ENCODE measurements around the gene RNPEPL1.
"Not testable (repeated sequence)": the region's sequence is repeated elsewhere in the genome, so short reads cannot be mapped to it uniquely, and the experiment has no call there.

RNPEPL1 gene, protein sequence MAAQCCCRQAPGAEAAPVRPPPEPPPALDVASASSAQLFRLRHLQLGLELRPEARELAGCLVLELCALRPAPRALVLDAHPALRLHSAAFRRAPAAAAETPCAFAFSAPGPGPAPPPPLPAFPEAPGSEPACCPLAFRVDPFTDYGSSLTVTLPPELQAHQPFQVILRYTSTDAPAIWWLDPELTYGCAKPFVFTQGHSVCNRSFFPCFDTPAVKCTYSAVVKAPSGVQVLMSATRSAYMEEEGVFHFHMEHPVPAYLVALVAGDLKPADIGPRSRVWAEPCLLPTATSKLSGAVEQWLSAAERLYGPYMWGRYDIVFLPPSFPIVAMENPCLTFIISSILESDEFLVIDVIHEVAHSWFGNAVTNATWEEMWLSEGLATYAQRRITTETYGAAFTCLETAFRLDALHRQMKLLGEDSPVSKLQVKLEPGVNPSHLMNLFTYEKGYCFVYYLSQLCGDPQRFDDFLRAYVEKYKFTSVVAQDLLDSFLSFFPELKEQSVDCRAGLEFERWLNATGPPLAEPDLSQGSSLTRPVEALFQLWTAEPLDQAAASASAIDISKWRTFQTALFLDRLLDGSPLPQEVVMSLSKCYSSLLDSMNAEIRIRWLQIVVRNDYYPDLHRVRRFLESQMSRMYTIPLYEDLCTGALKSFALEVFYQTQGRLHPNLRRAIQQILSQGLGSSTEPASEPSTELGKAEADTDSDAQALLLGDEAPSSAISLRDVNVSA
- total RNA-seq: 109 reads per million in 2 donors

DNA sequence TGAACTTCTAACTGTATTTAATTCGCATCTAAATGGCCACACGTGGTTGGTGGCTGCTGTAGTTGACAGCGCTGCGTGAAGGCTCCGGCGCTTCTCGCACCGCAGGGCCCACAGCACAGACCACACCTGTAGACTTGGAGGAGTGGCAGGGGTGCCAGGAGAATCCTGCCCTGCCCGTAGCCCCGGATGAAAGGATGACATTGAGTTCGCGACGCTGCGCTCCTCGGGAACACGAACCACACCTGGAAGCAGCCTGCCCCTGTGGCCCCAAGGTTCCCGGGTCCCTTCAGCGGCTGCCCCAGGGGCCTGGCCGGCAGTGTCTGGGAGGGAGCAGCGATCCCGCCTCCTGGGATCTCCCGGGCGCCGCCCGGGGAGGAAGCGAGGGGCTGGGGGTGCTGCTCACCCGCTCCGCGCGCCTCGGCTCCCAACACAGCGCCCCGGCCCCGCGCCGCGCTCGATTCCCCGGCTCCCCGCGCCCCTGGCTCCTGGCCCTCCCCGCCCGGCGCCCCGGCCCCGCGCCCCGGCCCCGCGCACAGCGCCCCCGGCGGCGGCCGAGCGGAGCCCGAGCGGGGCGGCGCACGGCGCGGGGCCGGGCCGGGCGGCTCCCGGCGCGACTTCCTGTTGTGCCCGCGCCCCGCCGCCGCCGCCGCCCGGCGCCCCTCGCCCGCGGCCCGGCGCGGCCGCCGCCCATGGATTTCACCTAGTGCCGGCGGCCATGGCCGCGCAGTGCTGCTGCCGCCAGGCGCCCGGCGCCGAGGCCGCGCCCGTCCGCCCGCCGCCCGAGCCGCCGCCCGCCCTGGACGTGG, at the start of gene RNPEPL1:
TSS of gene RNPEPL1 (plus strand) at position 613 of the 806 bp plus-strand sequence. CDS start at position 716, 103 bp downstream.
- peak in 4 of 5 experiments; percentile 41 to 72 (median 49) for DNase-seq

DNA sequence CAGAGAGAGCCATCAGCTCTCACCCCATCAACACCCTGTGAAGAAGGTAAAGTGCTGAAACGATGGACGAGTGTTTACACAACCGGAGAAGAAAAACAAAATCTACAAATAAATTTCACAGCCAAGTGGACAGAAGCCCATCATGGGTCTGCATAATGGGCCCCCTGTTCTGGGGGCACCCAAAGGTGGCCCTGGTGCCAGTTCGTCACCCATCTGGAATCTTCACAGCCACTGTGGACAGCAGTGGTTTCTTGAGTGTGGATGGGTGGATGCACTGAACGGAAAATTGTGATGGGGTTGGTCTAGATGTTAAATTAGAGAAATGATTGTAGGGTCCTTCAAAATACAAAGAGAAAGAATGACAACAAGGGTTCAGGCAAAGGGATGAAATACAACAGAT, 49.3 kb upstream of the RNPEPL1 start:
- DNase-seq: no peak

DNA sequence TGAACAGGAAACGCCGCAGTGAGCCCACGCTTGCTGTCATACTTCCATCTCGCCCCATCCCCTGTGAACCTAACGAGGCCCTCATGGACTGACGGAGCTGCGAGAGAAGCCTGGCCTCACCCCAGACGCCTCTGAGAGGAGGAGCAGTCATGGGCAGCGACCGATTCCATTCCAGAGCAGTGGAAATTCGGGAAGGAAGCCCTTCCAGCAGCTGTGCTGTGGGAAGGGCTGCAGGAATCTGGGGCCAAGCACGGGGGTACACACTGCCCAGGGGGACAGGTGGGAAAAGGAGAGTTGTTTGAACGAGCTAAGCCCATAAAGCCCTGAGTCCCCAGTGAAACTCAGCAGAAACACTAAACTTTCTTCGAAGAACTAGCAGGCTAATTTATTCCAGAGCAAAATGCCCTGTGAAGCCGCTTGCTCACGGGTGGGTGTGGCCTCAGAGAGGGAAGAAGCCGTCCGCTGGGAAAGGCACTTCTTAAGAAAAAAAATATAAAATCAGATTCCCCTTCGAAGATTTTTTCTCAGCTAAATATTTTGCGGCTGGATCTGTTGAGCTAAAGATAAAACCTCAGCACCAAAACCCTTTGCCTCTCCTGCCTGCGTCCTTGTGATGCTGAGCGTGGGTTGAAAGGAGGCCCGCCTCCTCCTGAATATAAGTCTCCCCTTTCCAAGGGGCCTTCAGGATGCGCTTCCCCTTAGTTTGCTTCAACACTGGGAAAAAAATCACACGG, 48.7 kb upstream of the RNPEPL1 start:
- DNase-seq: no peak

DNA sequence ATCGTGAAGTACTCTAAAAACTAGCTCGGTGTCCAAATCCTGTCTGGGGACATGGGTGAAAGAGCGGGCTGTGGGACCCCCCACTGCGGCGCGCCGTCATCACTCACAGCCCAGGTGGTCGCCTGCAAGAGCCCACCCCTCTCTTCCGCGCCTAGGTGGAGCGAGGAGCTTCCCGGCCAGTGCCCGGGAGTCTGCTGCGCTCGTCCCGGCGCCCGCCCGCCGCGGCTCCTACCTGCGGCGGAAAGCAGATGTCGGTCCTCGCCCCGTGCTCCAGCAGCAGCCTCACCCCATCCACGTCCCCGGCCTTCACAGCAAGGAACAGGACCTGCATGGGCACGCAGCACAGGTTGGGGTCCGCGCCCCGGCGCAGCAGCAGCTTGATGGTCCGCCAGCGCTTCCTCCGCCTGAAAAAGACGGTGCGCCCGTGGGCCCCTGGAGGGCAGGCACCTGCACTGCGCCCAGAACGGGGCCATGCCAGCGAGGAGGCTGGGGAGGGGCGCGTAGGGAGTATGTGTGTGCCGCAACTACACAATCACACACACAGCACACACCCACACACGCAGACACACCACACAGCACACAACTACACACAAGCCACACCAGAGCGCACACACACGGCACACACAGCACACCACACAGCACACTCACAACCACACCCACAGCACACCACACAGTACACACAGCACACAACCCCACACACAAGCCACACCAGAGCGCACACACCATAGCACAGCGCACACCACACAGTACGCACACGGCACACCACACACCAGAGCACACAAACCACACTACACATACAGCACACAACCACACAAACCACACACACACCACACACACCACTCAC, 47.9 kb upstream of the RNPEPL1 start:
- peak in 1 of 5 experiments; percentile 18 for DNase-seq

DNA sequence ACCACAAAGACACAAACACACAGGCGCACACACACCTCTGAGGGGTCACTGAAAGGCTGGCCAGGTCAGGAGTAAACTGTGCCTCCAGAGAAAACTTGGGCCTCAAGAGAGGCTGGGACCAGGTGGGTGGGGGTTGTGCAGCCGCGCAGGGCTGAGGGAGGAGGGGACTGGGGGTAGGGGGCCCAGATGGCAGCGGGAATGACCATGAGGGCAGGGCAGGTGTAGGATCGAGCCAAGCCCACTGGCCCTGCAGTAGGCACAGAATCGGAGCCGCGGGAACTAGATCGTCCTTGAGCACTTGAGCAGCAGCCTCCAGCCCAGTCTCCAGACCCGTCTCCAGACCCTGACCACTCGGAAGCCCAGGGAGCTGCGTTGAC, 47.3 kb upstream of the RNPEPL1 start:
- DNase-seq: no peak

DNA sequence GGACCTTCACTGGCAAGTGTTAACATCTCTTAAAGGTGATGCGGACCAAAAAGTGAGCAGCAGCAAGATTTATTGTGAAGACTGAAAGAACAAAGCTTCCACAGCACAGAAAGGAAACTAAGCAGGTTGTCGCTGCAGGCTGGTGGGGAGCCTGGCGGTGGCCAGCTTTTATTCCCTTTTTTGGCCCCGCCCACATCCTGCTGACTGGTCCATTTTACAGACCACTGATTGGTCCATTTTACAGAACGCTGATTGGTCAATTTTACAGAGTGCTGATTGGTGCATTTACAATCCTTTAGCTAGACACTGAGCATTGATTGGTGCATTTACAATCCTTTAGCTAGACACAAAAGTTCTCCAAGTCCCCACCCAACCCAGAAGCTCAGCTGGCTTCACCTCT, 46.4 kb upstream of the RNPEPL1 start:
- not testable (repeated sequence) for DNase-seq

DNA sequence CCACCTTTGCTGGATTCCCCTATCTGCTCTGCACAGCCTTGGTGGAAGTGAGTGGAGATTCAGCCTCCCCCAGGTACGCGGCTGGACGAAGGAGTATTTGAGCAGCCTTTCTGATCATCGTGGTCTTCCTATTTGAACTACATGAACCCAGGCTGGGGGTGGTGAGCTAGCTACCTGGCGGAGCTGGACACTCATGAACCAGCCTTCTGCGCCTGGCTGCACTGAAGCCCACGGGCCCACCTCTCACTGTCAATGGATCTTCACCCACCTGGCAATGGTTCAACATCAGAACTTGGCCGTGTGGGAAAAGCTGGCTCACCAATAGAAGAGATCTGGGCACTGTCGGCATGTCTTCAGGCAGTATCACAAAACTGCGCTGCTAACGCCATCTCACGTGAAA, 45.9 kb upstream of the RNPEPL1 start:
- DNase-seq: no peak

DNA sequence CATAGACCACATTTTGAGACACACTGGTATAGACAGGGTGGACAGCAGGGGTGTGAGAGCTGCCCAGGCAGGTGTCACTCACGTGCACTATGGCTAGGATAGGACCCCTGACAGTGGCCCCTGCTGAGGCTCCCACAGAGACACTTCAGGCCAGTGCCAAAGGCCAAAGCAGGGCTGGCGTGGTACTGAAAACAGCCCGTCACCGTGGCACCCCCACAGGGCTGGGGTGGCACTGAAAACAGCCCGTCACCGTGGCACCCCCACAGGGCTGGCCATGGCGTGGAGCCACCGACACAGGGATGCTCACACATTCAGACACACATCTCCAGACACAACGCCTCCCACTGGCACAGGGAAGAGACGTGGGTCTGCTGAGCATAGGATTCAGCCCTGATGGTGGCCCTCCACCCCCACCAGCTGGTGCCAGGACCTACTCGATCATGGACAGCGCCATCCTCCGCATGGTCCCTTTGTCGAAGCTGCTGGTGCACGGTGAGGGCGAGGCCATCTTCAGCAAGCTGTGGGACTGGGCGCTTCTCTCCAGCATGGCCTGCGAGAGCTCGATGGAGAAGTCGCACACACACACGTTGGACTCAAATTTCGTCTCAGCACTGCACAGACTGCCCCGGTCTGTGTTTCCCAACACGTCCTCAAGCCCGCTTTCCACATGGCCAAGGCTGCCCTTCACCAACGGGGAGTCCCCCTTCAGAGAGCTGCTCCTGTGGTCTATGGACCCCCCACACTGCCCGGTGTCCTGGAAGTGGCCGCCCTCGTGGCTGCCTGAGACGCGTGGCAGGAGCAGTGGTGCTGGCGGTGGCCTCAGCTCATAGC, 44.6 kb upstream of the RNPEPL1 start:
- no peak for DNase-seq

DNA sequence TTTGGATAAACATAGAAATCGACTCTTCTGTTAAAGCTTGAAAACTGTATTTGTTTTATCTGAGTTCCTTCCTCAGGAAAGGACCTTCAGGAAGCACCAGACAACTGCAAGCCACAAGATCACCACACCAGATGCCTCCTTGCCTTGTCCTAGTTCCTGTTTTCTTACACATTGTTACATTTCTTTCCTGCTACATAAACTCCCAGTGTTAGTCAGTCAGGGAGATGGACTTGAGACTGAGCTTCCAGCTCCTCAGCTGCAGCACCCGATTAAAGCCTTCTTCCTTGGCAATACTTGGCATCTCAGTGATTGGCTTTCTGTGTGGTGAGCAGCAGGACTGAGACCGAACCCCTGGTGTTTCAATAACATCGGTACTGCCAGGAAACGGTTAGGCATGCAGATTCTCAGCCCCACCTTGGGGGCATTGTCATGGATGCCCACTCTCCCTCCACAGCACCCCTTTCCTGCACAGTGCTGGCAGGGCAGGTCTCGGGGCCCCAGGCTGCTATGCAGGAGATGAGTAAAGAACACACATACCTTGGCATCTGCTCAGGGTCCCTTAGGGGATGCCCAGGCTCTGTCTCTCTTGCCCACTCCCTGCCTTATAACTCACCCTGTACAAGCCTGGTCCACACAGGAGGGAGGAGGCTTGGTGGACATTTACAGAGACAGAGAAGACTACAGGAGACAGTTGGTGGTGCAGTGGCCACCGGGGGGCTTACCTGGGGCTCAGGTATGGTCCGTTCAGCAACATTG, 43.1 kb upstream of the RNPEPL1 start:
- DNase-seq: no peak

DNA sequence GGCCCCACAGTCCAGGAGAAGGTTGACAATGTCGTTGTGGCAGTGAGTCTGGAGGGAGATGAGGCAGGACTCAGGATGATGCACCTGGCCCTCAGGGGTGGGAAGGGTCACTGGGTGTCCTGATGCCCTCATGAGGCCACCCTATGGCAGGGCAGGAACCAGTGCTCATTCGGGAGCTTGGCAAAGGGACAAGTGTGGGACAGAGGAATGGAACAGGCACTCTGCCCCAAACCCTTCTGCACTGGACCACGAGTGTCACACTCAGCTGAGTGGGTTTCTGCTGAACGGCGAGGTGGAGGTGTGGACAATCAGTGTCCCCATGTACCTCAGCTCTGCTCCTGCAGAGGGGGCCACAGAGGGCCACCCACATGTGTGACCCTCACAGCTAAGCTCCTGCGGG, 42.5 kb upstream of the RNPEPL1 start:
- no peak for DNase-seq

DNA sequence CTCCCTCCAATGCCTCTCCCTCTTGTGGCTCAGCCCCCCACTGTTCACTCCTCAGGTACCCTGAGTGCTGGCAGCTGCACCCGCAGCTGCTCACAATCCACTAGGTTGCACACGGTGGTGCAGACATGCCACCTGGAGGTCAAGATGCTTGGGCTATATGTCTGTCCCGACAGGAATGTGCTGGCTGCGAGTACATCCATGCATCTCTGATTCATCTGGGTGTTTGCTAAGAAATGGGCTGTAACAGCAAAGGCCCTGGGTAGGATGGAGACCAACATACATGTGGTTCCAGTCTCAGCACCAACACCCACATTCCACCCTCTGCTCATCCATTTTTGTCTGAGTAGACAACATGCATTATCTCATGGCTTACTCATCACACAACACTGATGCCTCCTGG, 41.8 kb upstream of the RNPEPL1 start:
- DNase-seq: no peak

DNA sequence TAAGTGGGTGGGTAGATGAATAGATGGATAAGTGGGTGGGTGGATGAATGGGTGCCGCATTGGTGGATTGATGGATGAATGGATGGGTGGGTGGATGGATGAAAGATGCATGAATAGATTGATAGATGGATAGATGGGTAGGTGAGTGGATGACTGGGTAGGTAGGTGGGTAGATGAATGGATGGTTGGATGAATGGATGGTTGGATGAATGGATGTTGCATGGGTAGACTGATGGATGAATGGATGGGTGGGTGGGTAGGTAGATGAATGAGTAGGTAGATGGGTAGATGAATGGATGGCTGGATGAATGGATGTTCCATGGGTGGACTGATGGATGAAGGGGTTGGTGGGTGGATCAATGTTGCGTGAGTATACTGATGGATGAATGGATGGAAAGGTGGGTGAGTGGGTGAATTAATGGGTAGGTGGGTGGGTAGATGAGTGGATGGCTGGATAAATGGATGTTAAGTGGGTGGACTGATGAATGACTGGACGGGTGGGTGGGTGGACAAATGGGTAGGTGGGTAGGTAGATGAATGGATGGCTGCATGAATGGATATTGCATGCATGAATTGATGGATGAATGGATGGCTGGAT, 41.0 kb upstream of the RNPEPL1 start:
- DNase-seq: no peak

DNA sequence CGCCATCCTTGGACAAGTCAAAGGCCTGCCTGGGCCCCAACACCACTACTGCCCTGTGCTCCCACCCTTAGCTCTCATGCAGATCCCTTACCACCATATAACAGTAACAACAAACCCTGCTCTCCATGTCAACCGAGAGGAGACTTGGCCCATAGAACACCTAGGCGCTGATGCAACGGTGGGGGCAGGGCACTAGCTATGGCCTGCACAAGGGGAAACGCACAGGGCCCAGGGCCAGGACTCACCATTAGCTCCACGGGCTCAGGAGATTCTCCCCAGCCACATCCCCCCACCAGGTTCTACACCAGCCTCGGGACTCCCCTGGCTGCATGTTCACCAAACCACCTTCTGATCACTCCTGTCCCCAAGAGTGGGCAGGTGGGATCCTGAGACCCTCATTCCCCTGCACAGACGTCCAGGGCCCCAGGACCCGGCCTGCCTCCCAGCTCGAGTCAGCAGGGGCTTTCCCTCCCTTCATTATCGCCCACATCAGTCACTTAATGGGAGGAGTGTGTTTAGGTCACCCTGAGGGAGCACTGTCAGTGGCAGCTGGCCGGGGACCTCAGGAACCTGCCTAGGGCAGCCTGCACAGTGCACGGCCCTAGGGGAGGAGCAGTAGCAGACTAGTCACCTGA, 39.8 kb upstream of the RNPEPL1 start:
- DNase-seq: no peak

DNA sequence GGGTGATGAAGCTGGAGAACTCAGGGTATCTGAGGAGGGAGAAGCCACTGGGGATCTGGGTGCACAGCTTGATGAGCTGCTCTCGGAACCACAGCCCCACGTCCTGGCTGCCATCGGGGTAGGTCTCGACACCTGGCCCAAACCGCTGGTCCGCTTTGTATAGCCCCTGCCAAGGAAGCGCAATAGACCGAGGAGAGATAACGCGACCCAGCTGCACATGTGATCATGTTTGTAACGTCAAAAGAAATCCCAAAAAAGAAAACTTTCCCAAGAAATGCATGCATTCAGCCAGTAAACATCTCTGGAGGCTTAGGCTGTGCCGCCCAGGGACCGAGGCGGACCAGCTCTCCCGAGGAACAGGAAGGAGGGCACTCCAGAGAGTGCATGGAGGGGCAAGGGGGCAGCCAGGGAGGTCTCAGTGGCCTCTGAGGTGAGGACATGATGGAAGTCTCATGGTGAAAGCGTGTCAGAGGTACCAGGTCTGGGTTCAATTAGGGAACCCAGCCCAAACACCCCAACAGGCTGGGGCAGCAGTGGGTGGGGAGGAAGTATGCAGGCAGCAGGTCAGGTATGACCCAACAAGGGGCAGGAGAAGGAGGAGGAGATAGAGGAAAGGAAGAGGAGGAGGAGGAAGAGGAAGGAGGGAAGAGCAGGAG, 38.8 kb upstream of the RNPEPL1 start:
- DNase-seq: no peak

DNA sequence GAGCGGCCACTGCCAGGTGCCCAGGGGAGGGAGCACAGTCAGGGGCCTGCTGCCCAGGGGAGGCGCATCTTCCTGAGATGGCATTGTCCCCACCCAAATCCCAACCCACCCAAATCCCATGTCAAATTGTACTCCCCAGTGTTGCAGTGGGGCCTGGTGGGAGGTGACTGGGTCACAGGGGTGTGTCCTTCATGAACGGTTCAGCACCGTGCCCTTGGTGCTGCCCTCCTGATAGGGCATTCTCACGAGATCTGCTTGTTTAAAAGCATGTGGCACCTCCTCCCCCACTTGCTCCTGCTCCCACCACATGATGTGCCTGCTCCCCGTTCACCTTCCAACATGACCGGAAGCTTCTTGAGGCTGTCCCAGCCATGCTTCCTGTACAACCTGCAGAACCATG, 38.1 kb upstream of the RNPEPL1 start:
- DNase-seq: no peak

DNA sequence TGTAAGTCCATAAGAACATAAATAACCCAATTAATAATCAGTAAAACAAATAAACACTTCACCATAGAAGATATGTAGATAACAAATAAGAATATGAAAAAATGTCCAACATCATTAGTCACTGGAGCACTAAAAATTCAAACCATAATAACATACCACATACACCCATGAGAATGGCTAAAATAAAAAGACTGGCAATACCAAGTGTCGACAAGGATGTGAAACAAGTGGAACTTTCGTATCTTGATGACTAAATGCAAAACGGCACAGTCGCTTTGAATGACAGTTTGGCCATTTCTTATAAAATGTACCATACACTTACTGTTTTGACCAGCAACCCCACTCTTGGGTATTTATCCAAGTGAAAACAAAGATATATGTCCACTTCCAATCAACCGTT, 37.2 kb upstream of the RNPEPL1 start:
- no peak for DNase-seq

DNA sequence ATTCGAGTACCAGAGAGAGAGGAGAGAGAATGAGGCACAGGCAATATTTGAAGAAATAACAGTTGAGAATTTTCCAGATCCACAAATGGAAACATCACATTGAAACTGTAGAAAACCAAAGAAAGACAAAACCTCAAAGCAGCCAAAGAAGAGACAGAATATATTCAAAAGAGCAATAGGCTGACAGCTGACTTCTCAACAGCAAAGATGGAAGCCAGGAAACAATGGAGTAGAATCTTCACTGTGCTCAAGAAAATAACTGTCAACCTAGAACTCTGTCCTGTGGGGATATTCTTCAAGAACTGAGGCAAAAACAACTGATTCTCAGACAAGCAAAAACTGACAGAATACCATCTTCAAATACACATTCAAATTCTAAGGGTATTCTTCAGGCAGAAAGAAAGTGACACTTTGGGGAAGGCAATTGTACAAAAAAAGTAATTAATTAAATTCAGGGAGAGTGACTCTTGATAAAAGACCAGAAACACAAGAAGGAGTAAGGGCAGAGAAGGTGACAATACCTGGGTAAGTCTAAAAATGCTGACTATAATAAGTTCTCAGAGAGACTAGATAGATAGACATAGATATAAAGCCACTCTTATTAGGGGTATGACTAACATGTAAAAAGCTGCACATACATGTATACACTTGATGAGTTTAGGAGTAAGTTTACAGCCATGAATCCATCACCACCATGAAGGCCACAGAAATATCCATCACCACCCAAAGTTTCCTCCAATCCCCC, 36.1 kb upstream of the RNPEPL1 start:
- DNase-seq: no peak

Data from T-helper 2 cell (primary cell).